GM10248 (cell line): ENCODE measurements around the gene ADGRG3.

Experiments used
- CTCF ChIA-PET: fragments of 300-600 bp; sonication (Branson Sonifier 250); formaldehyde crosslinking; extraction: SDS; loops from one replicate; lab custom pipeline; 2021; ENCODE audit warnings: antibody characterized with exemption; lab: Yijun Ruan, JAX
- POLR2A ChIA-PET: fragments of 350-650 bp; sonication (Branson Sonifier 250); formaldehyde crosslinking; extraction: SDS; loops from one replicate; lab custom pipeline; 2020; ENCODE audit warnings: antibody characterized with exemption; lab: Yijun Ruan, JAX
- DNase-seq: peaks from one replicate; pipeline ENCODE4 v3.0.0; 2012; ENCODE audit errors: extremely low spot score
- TF ChIP-seq, protein P1 (sequence below): IDR thresholded peaks from 2 replicates; pipeline ENCODE4 v1.5.1; 2012; ENCODE audit warnings: mild to moderate bottlenecking, low read depth; ENCODE audit errors: extremely low read depth, missing control alignments, control extremely low read depth

The ADGRG3 gene

DNA sequence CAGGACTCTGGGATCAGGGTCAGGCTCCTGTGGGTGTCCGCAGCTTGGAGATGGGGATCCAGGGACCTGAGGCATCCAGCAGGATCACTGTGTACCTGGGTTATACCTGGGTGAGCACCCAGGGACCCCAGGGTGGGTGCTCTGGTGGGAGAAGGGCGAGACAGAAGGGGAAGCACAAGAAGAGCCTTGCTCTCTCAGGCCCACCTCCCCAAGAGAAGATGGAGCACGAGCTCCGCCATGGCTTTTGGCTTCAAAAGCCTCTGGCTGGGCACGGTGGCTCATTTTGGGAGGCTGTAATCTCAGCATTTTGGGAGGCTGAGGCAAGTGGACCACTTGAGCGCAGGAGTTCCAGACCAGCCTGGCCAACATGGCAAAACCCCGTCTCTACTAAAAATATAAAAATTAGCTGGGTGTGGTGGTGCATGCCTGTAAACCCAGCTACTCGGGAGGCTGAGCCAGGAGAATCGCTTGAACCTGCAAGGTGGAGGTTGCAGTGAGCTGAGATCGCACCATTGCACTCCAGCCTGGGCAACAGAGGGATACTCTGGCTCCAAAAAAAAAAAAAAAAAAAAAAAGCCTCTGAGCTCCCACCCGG is 35.4 kb downstream of the ADGRG3 start:
- ChIA-PET CTCF (interaction anchor here (1.5 to 1.7 kb wide), 2 partner anchors 13 to 55 kb away, joined by 4 to 6 read pairs; no protein-coding TSS in a partner anchor), POLR2A (no interaction called here)
- TF ChIP-seq, protein P1, sequence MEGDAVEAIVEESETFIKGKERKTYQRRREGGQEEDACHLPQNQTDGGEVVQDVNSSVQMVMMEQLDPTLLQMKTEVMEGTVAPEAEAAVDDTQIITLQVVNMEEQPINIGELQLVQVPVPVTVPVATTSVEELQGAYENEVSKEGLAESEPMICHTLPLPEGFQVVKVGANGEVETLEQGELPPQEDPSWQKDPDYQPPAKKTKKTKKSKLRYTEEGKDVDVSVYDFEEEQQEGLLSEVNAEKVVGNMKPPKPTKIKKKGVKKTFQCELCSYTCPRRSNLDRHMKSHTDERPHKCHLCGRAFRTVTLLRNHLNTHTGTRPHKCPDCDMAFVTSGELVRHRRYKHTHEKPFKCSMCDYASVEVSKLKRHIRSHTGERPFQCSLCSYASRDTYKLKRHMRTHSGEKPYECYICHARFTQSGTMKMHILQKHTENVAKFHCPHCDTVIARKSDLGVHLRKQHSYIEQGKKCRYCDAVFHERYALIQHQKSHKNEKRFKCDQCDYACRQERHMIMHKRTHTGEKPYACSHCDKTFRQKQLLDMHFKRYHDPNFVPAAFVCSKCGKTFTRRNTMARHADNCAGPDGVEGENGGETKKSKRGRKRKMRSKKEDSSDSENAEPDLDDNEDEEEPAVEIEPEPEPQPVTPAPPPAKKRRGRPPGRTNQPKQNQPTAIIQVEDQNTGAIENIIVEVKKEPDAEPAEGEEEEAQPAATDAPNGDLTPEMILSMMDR = no peak
- no peak for DNase-seq

DNA sequence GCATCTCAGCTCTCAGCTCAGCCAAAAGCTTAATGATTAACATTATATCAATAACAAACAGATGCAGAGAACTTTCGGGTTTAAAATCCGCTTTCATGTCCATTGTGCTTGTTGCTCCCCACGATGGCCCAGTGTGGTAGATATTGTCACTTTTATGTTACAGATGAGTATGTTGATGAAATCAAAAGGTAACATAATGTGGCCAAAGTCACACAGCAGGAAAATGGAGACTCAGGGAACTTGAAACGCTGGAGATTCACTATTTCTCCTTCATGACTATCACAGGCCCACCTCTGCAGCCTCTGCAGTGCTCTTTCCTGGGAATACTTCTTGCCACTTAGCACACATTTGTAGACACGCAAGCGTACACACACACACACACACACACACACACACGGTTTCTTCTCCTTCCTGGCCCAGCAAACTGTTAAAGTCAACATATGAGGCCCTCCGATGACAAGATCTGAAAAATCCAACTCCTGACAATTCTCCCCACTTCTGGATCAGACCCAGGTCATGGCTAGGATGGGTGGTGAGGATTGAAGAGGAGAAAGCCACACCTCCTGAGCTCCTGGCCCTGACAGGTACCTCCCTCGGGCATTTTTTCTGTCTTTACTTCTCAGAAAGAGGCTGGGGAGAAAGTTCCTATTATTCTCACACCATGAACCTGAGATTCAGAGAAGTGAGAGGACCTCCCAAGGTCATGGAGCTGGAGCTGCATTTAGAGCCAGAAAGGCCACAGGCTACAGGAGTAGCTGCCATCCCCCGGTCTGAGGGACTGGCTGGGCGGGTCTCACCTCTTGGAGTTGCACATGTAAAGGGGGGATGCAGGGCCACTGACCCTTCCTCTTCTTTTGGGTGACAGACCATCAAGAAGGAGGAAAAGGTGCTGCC is 36.2 kb downstream of the ADGRG3 start:
- no peak for DNase-seq
- CTCF ChIA-PET = interaction anchor here (1.5 to 1.7 kb wide), 2 partner anchors 12 to 56 kb away, joined by 4 to 6 read pairs; no protein-coding TSS in a partner anchor

DNA sequence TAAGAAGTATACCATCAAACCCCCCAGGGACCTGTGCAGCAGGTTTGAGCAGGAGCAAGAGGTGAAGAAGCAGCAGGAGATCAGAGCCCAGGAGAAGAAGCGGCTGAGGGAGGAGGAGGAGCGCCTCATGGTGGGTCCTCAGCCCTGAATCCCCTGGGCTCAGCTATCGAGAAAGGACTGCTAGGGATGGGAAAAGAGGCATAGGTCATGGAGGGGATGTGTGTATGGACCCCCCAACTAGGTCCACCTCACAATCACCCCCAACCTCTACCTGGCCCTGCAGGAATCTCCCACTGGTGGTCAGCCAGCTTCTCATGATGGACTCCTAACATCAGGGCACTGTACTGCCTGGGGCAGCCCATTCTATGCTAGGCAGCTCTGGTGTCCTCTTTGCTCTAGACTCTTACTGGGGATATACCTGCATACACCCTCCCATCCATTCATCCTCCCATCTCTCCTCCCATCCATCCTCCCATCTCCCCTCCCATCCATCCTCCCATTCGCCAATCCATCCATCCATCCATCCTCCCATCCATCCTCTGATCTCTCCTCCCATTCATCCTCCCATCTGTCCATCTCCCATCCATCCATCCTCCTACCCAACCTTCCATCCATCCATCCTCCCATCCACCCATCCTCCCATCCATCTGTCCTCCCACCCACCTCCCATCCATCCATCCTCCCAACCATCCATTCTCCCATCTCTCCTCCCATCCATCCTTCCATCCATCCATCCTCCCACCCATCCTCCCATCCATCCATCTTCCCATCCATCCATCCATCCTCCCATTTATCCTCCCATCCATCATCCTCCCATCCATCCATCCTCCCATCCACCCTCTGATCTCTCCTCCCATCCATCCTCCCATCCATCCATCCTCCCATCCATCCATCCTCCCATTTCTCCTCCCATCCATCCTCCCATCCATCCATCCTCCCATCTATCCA is 37.1 kb downstream of the ADGRG3 start:
- no peak for DNase-seq
- CTCF ChIA-PET = no interaction called here
- POLR2A ChIA-PET = no interaction called here
- TF ChIP-seq, protein P1 = no peak

More for the DNA sequence above, 36.2 kb downstream of the ADGRG3 start:
- POLR2A ChIA-PET = no interaction called here
- TF ChIP-seq, protein P1 = no peak

DNA sequence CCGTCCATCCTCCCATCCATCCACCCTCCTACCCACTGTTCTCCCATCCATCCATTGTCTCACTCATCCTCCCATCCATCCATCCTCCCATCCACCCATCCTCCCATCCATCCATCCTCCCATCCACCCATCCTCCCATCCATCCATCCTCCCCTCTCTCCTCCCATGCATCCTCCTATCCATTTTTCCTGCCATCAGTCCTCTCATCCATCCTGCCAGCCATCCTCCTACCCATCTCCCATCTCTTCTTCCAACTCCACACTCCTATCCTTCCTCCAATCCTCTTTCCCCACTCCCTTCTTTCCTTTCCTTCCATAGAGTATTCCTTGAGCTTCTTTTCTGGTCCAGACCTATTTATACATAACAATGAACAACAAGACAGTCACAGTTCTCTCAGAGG is 38.6 kb downstream of the ADGRG3 start:
- CTCF ChIA-PET = interaction anchor here (1.3 kb wide), 1 partner anchor 58 kb away, joined by 3 read pairs; no protein-coding TSS in a partner anchor
- POLR2A ChIA-PET = no interaction called here
- TF ChIP-seq, protein P1 = no peak
- DNase-seq = no peak

DNA sequence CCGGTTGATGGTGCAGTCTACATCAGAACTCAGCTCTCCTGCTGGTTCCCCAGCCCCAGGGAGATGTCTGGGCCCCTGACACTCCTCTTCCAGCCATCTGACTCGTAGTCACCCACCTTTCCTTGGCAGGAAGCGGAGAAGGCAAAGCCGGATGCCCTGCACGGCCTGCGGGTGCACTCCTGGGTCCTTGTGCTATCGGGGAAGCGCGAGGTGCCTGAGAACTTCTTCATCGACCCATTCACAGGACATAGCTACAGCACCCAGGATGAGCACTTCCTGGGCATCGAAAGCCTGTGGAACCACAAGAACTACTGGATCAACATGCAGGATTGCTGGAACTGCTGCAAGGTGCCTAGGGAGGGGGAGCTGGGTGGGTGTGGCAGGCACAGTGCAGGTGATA is 39.2 kb downstream of the ADGRG3 start:
- POLR2A ChIA-PET = no interaction called here
- CTCF ChIA-PET = interaction anchor here (1.3 kb wide), 1 partner anchor 59 kb away, joined by 3 read pairs; no protein-coding TSS in a partner anchor
- DNase-seq = no peak
- TF ChIP-seq, protein P1 = no peak

DNA sequence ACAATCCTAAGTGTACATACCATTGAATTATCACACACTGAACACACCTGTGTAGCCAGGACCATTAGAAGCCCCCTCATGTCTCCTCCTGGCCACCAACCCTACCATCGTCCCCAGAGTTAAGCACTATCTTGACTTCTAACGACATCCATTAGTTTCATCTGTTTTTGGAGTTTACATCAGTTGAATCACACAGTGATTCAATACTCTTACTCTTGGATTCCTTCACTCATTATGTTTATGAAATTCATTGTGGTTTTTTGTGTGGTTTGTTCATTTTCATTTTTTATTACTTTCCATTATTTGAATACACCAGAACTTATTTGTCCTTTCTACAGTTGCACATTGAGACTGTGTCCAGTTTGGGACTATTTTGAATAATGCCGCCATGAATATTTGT is 40.1 kb downstream of the ADGRG3 start:
- POLR2A ChIA-PET = no interaction called here
- TF ChIP-seq, protein P1 = no peak

More for the DNA sequence above, 40.1 kb downstream of the ADGRG3 start:
- DNase-seq = no peak
- CTCF ChIA-PET = no interaction called here
